Fibroblast of mammary gland (primary cell): ENCODE measurements around the gene CHRNB2.
"Not testable (repeated sequence)": the region's sequence is repeated elsewhere in the genome, so short reads cannot be mapped to it uniquely, and the experiment has no call there.

Experiments
- DNase-seq: peaks from one replicate; pipeline ENCODE4 v3.0.0-alpha.2; 2010; ENCODE audit warnings: low read depth
- H3K4me3 ChIP-seq: 2 replicates; pipeline ENCODE4 v1.5.1; 2011; ENCODE audit warnings: low read depth, mild to moderate bottlenecking, low read length, moderate library complexity; ENCODE audit not compliant: control insufficient read depth
- TF ChIP-seq, protein P1 (sequence below): conservative IDR thresholded peaks from 2 replicates; pipeline ENCODE4 v1.5.1; 2011; ENCODE audit warnings: low read depth, low read length, inconsistent platforms; ENCODE audit not compliant: control insufficient read depth, insufficient read depth

Gene CHRNB2

DNA sequence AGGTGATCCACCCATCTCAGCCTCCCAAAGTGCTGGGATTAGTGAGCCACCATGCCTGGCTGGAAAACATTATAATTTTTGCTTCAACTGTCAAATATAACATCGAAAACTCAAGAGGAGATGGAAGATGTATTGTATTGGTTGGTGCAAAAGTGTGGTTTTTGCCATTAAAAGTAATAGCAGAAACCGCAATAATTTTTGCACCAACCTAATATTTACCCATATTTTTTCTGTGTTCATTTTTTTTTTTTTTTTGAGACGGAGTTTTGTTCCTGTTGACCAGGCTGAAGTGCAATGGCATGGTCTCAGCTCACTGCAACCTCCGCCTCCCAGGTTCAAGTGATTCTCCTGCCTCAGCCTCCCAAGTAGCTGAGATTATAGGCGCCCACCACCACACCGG, 38.3 kb upstream of the CHRNB2 start:
- TF ChIP-seq, protein P1, sequence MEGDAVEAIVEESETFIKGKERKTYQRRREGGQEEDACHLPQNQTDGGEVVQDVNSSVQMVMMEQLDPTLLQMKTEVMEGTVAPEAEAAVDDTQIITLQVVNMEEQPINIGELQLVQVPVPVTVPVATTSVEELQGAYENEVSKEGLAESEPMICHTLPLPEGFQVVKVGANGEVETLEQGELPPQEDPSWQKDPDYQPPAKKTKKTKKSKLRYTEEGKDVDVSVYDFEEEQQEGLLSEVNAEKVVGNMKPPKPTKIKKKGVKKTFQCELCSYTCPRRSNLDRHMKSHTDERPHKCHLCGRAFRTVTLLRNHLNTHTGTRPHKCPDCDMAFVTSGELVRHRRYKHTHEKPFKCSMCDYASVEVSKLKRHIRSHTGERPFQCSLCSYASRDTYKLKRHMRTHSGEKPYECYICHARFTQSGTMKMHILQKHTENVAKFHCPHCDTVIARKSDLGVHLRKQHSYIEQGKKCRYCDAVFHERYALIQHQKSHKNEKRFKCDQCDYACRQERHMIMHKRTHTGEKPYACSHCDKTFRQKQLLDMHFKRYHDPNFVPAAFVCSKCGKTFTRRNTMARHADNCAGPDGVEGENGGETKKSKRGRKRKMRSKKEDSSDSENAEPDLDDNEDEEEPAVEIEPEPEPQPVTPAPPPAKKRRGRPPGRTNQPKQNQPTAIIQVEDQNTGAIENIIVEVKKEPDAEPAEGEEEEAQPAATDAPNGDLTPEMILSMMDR = no peak
- H3K4me3 ChIP-seq = no peak overlapping the region
- DNase-seq = no peak

- not testable (repeated sequence) for H3K4me3 ChIP-seq, DNase-seq
Measured at GRCh38 chr1:154531950-154532349, 35.6 kb upstream of the CHRNB2 start.

- H3K4me3 ChIP-seq = no peak overlapping the region
- TF ChIP-seq, protein P1 = peak; percentile 35
- peak; percentile 20 for DNase-seq
Measured at GRCh38 chr1:154533952-154534844, 33.4 kb upstream of the CHRNB2 start.

GRCh38 chr1:154536570-154536969, 31.0 kb upstream of the CHRNB2 start:
- TF ChIP-seq, protein P1 = no peak
- DNase-seq = no peak
- H3K4me3 ChIP-seq = no peak overlapping the region

DNA sequence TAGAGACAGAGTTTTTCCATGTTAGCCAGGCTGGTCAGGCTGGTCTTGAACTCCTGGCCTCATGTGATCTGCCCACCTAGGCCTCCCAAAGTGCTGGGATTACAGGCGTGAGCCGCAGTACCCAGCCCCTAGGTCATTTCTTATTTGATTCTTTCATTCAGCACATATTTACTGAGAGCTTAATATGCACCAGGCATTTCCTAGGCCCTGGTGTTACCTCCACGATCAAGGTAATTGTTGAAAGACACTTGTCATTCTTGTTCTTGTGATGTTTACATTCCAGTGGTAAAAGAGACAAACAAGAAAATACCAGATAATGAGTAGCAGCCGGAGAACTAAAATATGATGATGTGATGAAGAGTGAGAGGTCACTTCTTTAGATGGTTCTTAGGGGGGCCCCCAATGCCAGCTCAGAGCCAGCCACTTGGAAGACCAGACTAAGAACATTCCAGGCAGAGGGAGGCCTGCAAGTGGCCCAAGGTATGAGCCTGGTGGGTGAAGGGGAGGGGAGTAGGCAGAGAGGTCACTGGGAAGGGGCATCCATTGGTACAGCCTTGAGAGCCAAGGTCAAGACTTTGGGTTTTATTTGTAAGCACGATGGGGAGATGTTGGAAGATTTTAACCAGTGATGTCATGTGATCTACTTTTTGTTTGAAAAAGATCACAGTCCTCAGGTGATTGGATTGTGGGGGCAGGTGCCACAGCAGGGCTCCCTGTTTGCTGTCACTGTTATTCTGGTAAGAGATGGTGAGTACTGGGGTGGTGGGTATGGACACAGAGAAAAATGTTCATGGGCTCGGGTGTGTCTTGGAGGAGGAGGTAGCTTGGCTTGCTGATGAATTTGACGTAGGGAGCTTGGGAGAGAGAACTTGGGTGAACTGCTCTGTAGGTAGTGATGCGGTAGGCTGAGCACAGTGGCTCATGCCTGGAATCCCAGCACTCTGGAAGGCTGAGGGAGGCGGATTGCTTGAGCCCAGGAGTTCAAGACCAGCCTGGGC, 27.8 kb upstream of the CHRNB2 start:
- TF ChIP-seq, protein P1 = no peak
- no peak for DNase-seq
- no peak overlapping the region for H3K4me3 ChIP-seq

DNA sequence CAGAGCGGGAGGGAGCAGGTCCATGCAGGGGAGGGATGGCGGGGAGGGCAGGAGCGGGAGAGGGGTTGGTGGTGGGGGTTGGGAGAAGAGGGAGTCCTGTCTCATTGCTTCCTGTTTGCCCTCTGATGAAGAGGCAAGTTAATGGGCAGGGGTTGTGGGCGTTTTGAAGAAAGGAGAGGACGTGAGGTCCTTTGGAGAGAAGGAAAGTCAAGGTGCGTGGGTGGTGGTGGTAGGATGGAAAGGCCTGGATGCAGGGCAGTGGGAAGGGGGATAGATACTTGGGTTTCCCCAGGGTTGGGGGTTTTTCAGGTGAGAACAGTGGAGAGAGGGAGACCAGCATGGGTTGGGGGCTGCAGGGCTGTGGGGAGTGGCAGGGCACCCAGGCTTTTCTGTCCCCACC, 26.3 kb upstream of the CHRNB2 start:
- H3K4me3 ChIP-seq = no peak overlapping the region
- DNase-seq = no peak
- TF ChIP-seq, protein P1 = no peak
